Measurements from ENCODE around the gene ESD.

- TF ChIP-seq CTCF (IDR thresholded peaks at IDR 0.05; ENCODE audit: low read depth, low read length) = no peak
- TF ChIP-seq POLR2A (IDR thresholded peaks at IDR 0.05; ENCODE audit: extremely low read depth, insufficient read length) = no peak
Measured at GRCh38 chr13:46749951-46750350, 47.0 kb downstream of the ESD start.
